ENCODE results near the gene MAP2K3.
"Not testable (repeated sequence)": the region's sequence is repeated elsewhere in the genome, so short reads cannot be mapped to it uniquely, and the experiment has no call there.

DNA sequence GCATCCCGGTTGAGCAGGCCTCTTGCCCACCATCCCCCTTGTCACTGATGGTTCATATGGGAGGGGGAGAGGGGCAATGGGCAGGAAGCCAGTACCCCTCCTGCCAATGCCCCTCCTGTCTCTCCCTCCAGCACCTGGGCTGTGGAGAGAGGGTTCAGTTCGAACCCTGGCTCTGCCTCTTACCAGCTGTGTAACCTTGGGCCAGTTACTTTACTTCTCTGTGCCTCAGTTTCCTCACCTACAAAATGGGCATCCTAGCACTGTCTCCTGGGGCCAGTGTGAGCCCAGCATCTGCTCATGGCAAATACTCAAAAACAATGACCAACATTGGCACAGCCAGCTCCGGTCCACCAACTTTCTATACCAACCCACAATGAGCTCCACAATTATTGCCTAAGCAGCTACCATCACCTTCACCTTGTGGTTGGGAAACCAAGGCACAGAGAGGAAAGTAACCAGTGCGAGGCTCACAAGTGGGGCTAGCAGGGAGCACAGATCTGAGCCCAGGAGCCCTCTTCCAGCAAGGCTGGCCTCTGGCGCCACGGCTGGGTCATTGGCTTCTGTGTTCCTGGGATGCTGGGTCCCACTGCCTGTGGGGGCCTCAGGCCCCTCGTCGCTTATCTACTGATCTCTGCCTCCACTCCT, 53.6 kb downstream of the MAP2K3 start:
- TF ChIP-seq, protein P1, sequence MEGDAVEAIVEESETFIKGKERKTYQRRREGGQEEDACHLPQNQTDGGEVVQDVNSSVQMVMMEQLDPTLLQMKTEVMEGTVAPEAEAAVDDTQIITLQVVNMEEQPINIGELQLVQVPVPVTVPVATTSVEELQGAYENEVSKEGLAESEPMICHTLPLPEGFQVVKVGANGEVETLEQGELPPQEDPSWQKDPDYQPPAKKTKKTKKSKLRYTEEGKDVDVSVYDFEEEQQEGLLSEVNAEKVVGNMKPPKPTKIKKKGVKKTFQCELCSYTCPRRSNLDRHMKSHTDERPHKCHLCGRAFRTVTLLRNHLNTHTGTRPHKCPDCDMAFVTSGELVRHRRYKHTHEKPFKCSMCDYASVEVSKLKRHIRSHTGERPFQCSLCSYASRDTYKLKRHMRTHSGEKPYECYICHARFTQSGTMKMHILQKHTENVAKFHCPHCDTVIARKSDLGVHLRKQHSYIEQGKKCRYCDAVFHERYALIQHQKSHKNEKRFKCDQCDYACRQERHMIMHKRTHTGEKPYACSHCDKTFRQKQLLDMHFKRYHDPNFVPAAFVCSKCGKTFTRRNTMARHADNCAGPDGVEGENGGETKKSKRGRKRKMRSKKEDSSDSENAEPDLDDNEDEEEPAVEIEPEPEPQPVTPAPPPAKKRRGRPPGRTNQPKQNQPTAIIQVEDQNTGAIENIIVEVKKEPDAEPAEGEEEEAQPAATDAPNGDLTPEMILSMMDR (IDR thresholded peaks at IDR 0.05), result not testable (repeated sequence)
- not testable (repeated sequence) for TF ChIP-seq POLR2A, EP300, POLR2AphosphoS5 (IDR thresholded peaks at IDR 0.05)

Measured in stomach (tissue), 4 donors.